Right renal pelvis (tissue), 4 donors: ENCODE results near the gene MRPS26. TPM values are rescaled to one million over a fixed set of nuclear protein-coding genes. Genes with fewer than 3 reads are reported as not detected.

Experiments used
- polyA plus RNA-seq, 4 donors: library from polyadenylated mRNA; unstranded; fragments of 120-200 nt; gene quantifications; one replicate each; pipeline ENCODE4 v1.2.1, GENCODE V29; 2013; ENCODE audit not compliant: insufficient read length in 4 of 4

MRPS26 gene
- polyA plus RNA-seq, 4 donors: 48.2 to 80.8 (median 54.5) TPM

Other genes with a start within 250 kb of the MRPS26 start
- gene CPXM1, start 245.4 kb upstream of the MRPS26 start, polyA plus RNA-seq: 100 to 1,000 TPM; 234 to 339 (median 276) TPM
- not detected for gene C20orf141, start 231.1 kb upstream of the MRPS26 start, polyA plus RNA-seq
- gene TMEM239, start 229.7 kb upstream of the MRPS26 start, polyA plus RNA-seq: under 1 TPM; 0.01 to 0.17 (median 0.11) TPM
- gene PCED1A, start 205.4 kb upstream of the MRPS26 start, polyA plus RNA-seq: 10 to 100 TPM; 61.1 to 74.4 (median 62.3) TPM
- 10 to 100 TPM; 35.6 to 42.6 (median 37.6) TPM for gene VPS16, start 205.3 kb upstream of the MRPS26 start, polyA plus RNA-seq
- 100 to 1,000 TPM in 3 of 4 donors, 10 to 100 TPM in 1; 98.5 to 128 (median 120) TPM for gene PTPRA, start 172.6 kb upstream of the MRPS26 start, polyA plus RNA-seq
- gene GNRH2, start 2.4 kb upstream of the MRPS26 start, polyA plus RNA-seq: under 1 TPM in 2 of 4 donors, not detected in 2; 0.27 to 0.43 TPM
- 1 to 10 TPM in 1 of 4 donors, under 1 TPM in 2, not detected in 1; 0.54 to 1.0 (median 0.69) TPM for gene OXT, start 25.6 kb downstream of the MRPS26 start, polyA plus RNA-seq
- gene AVP, start 38.7 kb downstream of the MRPS26 start, polyA plus RNA-seq: 1 to 10 TPM in 1 of 4 donors, not detected in 3; 1.0 TPM
- gene FASTKD5, start 113.8 kb downstream of the MRPS26 start, polyA plus RNA-seq: 10 to 100 TPM; 17.0 to 22.5 (median 20.6) TPM
- 10 to 100 TPM in 1 of 4 donors, 1 to 10 TPM in 3; 9.1 to 10.4 (median 9.7) TPM for gene UBOX5, start 113.8 kb downstream of the MRPS26 start, polyA plus RNA-seq
- 10 to 100 TPM; 14.4 to 18.9 (median 15.6) TPM for gene LZTS3, start 127.5 kb downstream of the MRPS26 start, polyA plus RNA-seq
- gene DDRGK1, start 158.6 kb downstream of the MRPS26 start, polyA plus RNA-seq: 10 to 100 TPM; 45.7 to 57.7 (median 48.3) TPM
- gene ITPA, start 163.4 kb downstream of the MRPS26 start, polyA plus RNA-seq: 10 to 100 TPM; 46.1 to 70.6 (median 49.5) TPM
- gene SLC4A11, start 193.1 kb downstream of the MRPS26 start, polyA plus RNA-seq: 1 to 10 TPM; 1.7 to 3.8 (median 2.4) TPM